OCI-LY7 (cell line): ENCODE data around the gene HAS3.

ENCODE experiments used
- EZH2phosphoT487 ChIP-seq: fragments of 200-600 bp; sonication (generic); IDR thresholded peaks from 2 replicates; pipeline ENCODE4 v1.6.1; 2018; ENCODE audit warnings: low read depth, borderline replicate concordance, mild to moderate bottlenecking, mixed run types, antibody characterized with exemption, low read length, moderate library complexity, mixed read lengths
- TF ChIP-seq, protein P1 (sequence below): fragments of 200-600 bp; sonication (generic); conservative IDR thresholded peaks from 2 replicates; pipeline ENCODE4 v1.5.1; 2014; ENCODE audit warnings: mild to moderate bottlenecking, antibody characterized with exemption, low read length, moderate library complexity, mixed read lengths

GRCh38 chr16:69116906-69117305 is 11.5 kb downstream of the HAS3 start:
- TF ChIP-seq, protein P1, sequence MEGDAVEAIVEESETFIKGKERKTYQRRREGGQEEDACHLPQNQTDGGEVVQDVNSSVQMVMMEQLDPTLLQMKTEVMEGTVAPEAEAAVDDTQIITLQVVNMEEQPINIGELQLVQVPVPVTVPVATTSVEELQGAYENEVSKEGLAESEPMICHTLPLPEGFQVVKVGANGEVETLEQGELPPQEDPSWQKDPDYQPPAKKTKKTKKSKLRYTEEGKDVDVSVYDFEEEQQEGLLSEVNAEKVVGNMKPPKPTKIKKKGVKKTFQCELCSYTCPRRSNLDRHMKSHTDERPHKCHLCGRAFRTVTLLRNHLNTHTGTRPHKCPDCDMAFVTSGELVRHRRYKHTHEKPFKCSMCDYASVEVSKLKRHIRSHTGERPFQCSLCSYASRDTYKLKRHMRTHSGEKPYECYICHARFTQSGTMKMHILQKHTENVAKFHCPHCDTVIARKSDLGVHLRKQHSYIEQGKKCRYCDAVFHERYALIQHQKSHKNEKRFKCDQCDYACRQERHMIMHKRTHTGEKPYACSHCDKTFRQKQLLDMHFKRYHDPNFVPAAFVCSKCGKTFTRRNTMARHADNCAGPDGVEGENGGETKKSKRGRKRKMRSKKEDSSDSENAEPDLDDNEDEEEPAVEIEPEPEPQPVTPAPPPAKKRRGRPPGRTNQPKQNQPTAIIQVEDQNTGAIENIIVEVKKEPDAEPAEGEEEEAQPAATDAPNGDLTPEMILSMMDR = no peak
- no peak for TF ChIP-seq EZH2phosphoT487
